Upper lobe of right lung (tissue), 1 donor: ENCODE data around the gene SYT5. TPM values are rescaled to one million over a fixed set of nuclear protein-coding genes. Genes with fewer than 3 reads are reported as not detected.
"Not testable (repeated sequence)": the region's sequence is repeated elsewhere in the genome, so short reads cannot be mapped to it uniquely, and the experiment has no call there.

Experiments
- ATAC-seq: fragments of 200-7000 bp; cut with Tn5 transposase; one replicate; pipeline ENCODE4 v1.9.1; 2020; ENCODE audit warnings: mild to moderate bottlenecking, moderate library complexity
- DNase-seq: peaks from one replicate; pipeline ENCODE4 v3.0.0-alpha.2; 2020
- H3K27ac ChIP-seq: fragments of 200-600 bp; one replicate; pipeline ENCODE4 v1.8.0; 2022
- H3K27me3 ChIP-seq: fragments of 200-600 bp; one replicate; pipeline ENCODE4 v1.8.0; 2022; ENCODE audit warnings: mild to moderate bottlenecking
- H3K36me3 ChIP-seq: fragments of 200-600 bp; one replicate; pipeline ENCODE4 v1.8.0; 2022
- H3K4me1 ChIP-seq: fragments of 200-600 bp; one replicate; pipeline ENCODE4 v1.8.0; 2022
- H3K4me3 ChIP-seq: fragments of 200-600 bp; one replicate; pipeline ENCODE4 v1.8.0; 2022; ENCODE audit warnings: mild to moderate bottlenecking
- H3K9me3 ChIP-seq: fragments of 200-600 bp; one replicate; pipeline ENCODE4 v1.8.0; 2022
- intact Hi-C: fragments of 100-400 bp; cut with DNase I; formaldehyde crosslinking; loops from one replicate; pipeline ENCODE4 v1.11.0; 2022
- total RNA-seq: library from RNA; stranded (reverse); fragmentation: NEBNext Ultra II Directional; extraction: Animal tissue kit (Norgen Biotek cat#: 25700); gene quantifications from one replicate; pipeline ENCODE4 v1.2.1, GENCODE V29; 2021
- TF ChIP-seq, protein P1 (sequence below): fragments of 200-600 bp; IDR thresholded peaks from one replicate; pipeline ENCODE4 v1.8.0; 2022; ENCODE audit warnings: antibody characterized with exemption
- donor health status: DM: no; HTN: yes; CAD: no; lungs with severe emphysema.

The SYT5 gene
- total RNA-seq, 1 donor from 2014 or later: not detected

DNA sequence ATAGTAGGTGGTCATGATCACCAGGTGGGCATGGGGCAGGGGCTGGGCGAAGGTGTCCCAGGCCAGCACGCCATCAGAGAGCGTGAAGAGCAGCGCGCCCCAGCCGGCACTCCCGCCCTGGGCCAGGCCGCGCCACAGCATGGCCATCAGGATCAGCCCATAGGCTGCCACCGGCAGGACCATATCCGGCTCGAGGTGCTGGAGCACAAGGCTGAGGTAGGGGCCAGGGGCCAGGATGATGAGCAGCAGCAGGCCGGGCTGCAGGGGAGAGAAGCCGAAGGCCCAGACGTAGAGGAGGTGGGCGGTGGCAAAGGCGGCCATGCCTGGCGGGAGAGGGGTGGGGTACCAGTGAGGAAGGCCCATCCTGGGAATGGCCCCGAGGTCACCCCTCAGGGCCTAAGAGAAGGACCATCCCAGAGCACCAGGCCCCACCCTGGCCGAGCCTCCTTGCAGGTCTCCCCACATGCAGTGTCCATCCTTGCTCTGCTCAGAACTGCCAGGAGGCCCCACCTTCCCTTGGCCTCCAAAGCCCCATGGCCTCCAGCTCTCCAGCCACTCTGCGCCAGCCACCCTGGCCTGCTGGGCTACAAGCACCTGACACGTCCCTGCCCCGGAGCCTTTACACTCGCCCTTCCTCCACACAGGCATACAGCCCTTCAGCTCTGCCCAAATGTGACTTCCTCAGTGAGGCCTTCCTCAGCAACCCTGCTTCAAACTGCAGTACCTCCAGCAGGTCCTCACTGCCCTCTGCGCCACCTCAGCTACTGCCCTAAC, 47.3 kb upstream of the SYT5 start:
- TF ChIP-seq, protein P1, sequence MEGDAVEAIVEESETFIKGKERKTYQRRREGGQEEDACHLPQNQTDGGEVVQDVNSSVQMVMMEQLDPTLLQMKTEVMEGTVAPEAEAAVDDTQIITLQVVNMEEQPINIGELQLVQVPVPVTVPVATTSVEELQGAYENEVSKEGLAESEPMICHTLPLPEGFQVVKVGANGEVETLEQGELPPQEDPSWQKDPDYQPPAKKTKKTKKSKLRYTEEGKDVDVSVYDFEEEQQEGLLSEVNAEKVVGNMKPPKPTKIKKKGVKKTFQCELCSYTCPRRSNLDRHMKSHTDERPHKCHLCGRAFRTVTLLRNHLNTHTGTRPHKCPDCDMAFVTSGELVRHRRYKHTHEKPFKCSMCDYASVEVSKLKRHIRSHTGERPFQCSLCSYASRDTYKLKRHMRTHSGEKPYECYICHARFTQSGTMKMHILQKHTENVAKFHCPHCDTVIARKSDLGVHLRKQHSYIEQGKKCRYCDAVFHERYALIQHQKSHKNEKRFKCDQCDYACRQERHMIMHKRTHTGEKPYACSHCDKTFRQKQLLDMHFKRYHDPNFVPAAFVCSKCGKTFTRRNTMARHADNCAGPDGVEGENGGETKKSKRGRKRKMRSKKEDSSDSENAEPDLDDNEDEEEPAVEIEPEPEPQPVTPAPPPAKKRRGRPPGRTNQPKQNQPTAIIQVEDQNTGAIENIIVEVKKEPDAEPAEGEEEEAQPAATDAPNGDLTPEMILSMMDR: no peak
- Histone ChIP-seq H3K4me3 (no peak overlapping the region), H3K36me3 (peaks cover 47% of the 10 kb centered on the region), H3K9me3 (no peaks in the 10 kb centered on the region), H3K27ac (no peak overlapping the region), H3K4me1 (no peaks in the 10 kb centered on the region), H3K27me3 (no peaks in the 10 kb centered on the region)
- peak; percentile 1 for ATAC-seq
- DNase-seq: no peak
- intact Hi-C loops: no loop called here

DNA sequence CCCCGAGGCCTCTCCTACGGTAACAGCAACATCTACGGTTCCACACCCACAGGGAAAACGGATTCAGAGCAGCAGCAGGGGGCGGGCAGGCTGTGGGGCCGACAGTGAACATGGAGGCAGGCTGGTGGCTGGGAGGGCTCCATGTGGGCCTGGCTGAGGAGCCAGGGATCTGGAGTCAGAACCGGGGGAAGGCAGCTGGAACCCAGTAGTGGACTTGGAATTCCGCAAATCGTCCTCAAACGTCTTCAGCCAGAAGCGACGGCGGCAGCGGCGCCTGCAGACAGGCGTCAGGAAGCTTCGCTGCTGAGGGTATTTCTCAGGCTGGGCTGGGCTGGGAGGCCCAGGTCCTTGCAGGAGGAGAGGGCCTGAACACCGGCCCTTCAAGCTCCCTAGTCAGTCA, 46.7 kb upstream of the SYT5 start:
- Histone ChIP-seq H3K36me3 (peaks cover 40% of the 10 kb centered on the region), H3K27me3 (no peaks in the 10 kb centered on the region), H3K27ac (no peak overlapping the region), H3K9me3 (no peaks in the 10 kb centered on the region), H3K4me3 (no peak overlapping the region), H3K4me1 (no peaks in the 10 kb centered on the region)
- TF ChIP-seq, protein P1: no peak
- no peak for DNase-seq
- ATAC-seq: no peak
- intact Hi-C loops: no loop called here

DNA sequence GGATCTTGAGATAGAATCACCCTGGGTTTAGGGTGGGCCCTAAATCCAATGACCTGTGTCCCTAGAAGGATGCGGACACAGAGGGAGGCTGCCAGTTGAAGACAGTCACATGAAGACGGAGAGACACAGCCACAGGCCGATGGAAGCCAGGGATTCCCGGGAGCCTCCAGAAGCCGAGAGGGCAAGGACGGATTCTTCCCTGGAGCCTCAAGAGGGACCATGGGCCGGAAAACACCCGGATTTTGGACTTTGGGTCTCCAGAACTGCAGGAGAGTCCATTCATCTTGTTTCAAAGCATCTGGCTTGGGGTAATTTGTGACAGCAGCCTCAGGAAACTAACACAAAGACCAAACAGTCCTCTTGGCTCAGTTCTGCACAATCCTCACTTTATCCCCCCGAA, 46.2 kb upstream of the SYT5 start:
- intact Hi-C loops: no loop called here
- Histone ChIP-seq H3K4me3 (no peak overlapping the region), H3K9me3 (no peaks in the 10 kb centered on the region), H3K27ac (no peak overlapping the region), H3K27me3 (no peaks in the 10 kb centered on the region), H3K36me3 (peaks cover 35% of the 10 kb centered on the region), H3K4me1 (no peaks in the 10 kb centered on the region)
- ATAC-seq (no peak), DNase-seq (no peak)
- TF ChIP-seq, protein P1: no peak

DNA sequence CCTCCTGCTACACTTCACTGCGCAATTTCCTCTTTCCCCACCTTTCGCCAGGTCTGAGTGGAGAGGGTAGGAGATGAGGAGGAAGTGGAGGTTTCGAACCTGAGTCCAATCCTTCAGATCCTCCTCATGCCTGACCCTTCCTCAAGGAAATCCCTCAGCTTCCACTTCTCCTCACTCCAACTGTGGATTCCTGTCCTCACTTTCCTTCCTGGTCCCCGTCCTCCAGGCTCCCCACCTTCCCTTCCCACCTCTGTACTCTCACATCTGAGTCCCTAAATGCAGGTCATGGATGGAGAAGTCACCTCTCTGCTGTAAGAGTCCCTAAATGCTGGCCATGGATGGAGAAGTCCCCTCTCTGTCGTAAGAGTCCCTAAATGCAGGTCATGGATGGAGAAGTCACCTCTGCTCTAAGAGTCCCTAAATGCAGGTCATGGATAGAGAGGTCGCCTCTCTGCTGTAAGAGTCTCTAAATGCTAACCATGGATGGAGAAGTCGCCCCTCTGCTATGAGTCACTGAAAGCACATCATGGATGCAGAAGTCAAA, 45.4 kb upstream of the SYT5 start:
- H3K4me1 ChIP-seq: no peaks in the 10 kb centered on the region
- H3K4me3 ChIP-seq: no peak overlapping the region
- no peak for ATAC-seq
- no peak overlapping the region for H3K27ac ChIP-seq
- DNase-seq: no peak
- intact Hi-C loops: no loop called here
- no peaks in the 10 kb centered on the region for H3K9me3 ChIP-seq
- TF ChIP-seq, protein P1: no peak
- H3K36me3 ChIP-seq: peaks cover 27% of the 10 kb centered on the region
- H3K27me3 ChIP-seq: no peaks in the 10 kb centered on the region

DNA sequence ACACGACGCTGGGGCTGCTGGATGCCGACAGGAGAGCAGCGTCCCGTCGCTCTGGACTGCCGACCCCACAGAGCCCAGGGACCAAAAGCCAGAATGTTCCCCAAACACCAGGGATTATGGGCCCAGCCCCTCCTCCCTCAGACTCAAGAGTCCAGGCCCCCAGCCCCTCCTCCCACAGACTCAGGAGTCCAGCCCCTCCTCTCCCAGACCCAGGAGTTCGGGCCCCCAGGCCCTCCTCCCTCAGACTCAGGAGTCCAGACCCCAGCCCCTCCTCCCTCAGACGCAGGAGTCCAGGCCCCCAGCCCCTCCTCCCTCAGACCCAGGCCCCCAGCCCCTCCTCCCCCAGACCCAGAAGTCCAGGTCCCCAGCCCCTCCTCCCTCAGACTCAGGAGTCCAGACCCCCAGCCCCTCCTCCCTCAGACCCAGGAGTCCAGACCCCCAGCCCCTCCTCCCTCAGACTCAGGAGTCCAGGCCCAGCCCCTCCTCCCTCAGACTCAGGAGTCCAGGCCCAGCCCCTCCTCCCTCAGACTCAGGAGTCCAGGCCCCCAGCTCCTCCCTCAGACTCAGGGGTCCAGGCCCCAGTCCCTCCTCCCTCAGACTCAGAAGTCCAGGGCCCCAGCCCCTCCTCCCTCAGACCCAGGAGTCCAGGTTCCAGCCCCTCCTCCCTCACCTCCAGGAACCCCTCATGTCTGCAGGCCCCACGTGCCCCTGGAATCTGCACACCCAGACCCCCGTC, 44.8 kb upstream of the SYT5 start:
- H3K4me3 ChIP-seq, DNase-seq, H3K27ac ChIP-seq, H3K4me1 ChIP-seq, ATAC-seq, intact Hi-C loops, H3K27me3 ChIP-seq, H3K9me3 ChIP-seq: not testable (repeated sequence)
- peaks cover 21% of the 10 kb centered on the region for H3K36me3 ChIP-seq
